Glutamatergic neuron (in vitro differentiated cells): ENCODE measurements around the gene RPL27A. TPM values are rescaled to one million over a fixed set of nuclear protein-coding genes. Genes with fewer than 3 reads are reported as not detected.

Source experiments
- DNase-seq: peaks from one replicate; pipeline ENCODE4 v3.0.0; 2022
- H3K27ac Mint-ChIP-seq: one replicate; pipeline ENCODE4 v1.8.0; 2020; ENCODE audit warnings: mild to moderate bottlenecking, mixed read lengths, inconsistent platforms; ENCODE audit not compliant: unreplicated experiment
- H3K27me3 Mint-ChIP-seq: one replicate; pipeline ENCODE4 v1.8.0; 2020; ENCODE audit warnings: mild to moderate bottlenecking, moderate library complexity, mixed read lengths, inconsistent platforms; ENCODE audit not compliant: unreplicated experiment
- H3K36me3 Mint-ChIP-seq: one replicate; pipeline ENCODE4 v1.8.0; 2020; ENCODE audit warnings: mild to moderate bottlenecking, mixed read lengths, inconsistent platforms; ENCODE audit not compliant: unreplicated experiment
- H3K4me1 Mint-ChIP-seq: one replicate; pipeline ENCODE4 v1.8.0; 2020; ENCODE audit warnings: mild to moderate bottlenecking, low read depth, mixed read lengths, inconsistent platforms; ENCODE audit not compliant: unreplicated experiment
- H3K4me3 Mint-ChIP-seq: one replicate; pipeline ENCODE4 v1.8.0; 2020; ENCODE audit warnings: mild to moderate bottlenecking, mixed read lengths, inconsistent platforms; ENCODE audit not compliant: unreplicated experiment
- H3K9me3 Mint-ChIP-seq: one replicate; pipeline ENCODE4 v1.8.0; 2020; ENCODE audit warnings: mild to moderate bottlenecking, moderate library complexity, mixed read lengths, inconsistent platforms; ENCODE audit not compliant: unreplicated experiment
- CTCF ChIP-seq: fragments of 200-600 bp; sonication (generic); IDR thresholded peaks from one replicate; pipeline ENCODE4 v1.5.0; 2021; ENCODE audit not compliant: partially characterized antibody, unreplicated experiment
- total RNA-seq: library from RNA; stranded (reverse); fragmentation: NEBNext Ultra II Directional; extraction: Animal tissue kit (Norgen Biotek cat#: 25700); gene quantifications from one replicate; pipeline ENCODE4 v1.2.1, GENCODE V29; 2021; ENCODE audit not compliant: unreplicated experiment

Gene RPL27A
- total RNA-seq, 1 donor from 2014 or later: 398 TPM

DNA sequence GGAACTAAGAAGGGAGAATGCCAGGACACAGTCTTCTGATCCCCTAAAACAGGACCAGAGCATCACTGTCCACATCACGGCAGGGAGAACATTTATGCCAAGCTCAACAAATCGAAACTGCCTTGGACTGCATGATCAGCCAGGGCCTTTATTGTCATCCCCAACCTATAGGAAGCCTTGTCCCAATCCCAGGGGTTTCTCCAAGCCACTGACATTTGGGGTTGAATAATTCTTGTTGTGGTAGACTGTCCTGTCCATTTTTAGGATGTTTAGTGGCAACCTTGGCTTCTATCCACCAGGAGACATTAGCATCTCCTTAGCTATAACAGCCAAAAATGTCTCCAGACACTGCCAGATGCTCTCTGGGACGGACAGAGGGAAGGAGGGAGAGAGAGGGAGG is 37.1 kb downstream of the RPL27A start:
- DNase-seq: no peak
- no peak overlapping the region for H3K4me3 Mint-ChIP-seq
- H3K4me1 Mint-ChIP-seq: peaks cover 10% of the 10 kb centered on the region
- no peak overlapping the region for H3K27ac Mint-ChIP-seq
- TF ChIP-seq CTCF: no peak
- H3K9me3 Mint-ChIP-seq: no peaks in the 10 kb centered on the region
- H3K36me3 Mint-ChIP-seq: no peaks in the 10 kb centered on the region
- H3K27me3 Mint-ChIP-seq: peaks cover 13% of the 10 kb centered on the region

DNA sequence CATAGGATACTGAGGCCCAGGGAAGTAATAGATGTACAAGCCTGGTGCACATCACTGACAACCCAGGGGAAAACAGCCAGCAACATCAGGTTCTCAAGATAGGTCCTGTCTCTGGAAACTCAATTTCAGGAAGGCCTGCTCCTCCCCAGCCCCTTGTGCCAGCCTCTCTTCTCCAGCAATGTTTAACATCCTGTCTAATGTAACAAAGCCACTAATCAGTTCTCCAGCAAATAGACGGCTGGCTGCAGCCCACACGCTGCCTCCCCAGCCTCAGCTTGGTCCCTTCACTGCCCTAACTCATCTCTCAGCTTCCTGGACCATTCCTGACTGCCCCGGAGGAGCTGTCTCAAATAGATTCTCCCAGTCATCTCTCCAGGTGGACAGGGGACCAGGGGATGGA is 37.8 kb downstream of the RPL27A start:
- peaks cover 11% of the 10 kb centered on the region for H3K27me3 Mint-ChIP-seq
- H3K36me3 Mint-ChIP-seq: no peaks in the 10 kb centered on the region
- no peaks in the 10 kb centered on the region for H3K9me3 Mint-ChIP-seq
- no peak for TF ChIP-seq CTCF
- DNase-seq: no peak
- no peak overlapping the region for H3K4me3 Mint-ChIP-seq
- no peak overlapping the region for H3K27ac Mint-ChIP-seq
- H3K4me1 Mint-ChIP-seq: peaks cover 10% of the 10 kb centered on the region

GRCh38 chr11:8720868-8721608 is 38.4 kb downstream of the RPL27A start:
- Mint-ChIP-seq H3K9me3 (no peaks in the 10 kb centered on the region), H3K4me3 (no peak overlapping the region), H3K36me3 (no peaks in the 10 kb centered on the region), H3K4me1 (peaks cover 10% of the 10 kb centered on the region), H3K27ac (no peak overlapping the region), H3K27me3 (peaks cover 11% of the 10 kb centered on the region)
- no peak for DNase-seq
- no peak for TF ChIP-seq CTCF

GRCh38 chr11:8721609-8722500 is 39.3 kb downstream of the RPL27A start:
- Mint-ChIP-seq H3K9me3 (no peaks in the 10 kb centered on the region), H3K4me1 (peaks cover 10% of the 10 kb centered on the region), H3K4me3 (no peak overlapping the region), H3K27me3 (peaks cover 11% of the 10 kb centered on the region), H3K36me3 (no peaks in the 10 kb centered on the region), H3K27ac (no peak overlapping the region)
- DNase-seq: no peak
- TF ChIP-seq CTCF: no peak

GRCh38 chr11:8722809-8723208 is 40.2 kb downstream of the RPL27A start:
- Mint-ChIP-seq H3K4me3 (no peak overlapping the region), H3K4me1 (peaks cover 10% of the 10 kb centered on the region), H3K27ac (no peak overlapping the region), H3K36me3 (no peaks in the 10 kb centered on the region), H3K9me3 (no peaks in the 10 kb centered on the region), H3K27me3 (peaks cover 11% of the 10 kb centered on the region)
- TF ChIP-seq CTCF: no peak
- no peak for DNase-seq
